Measurements from ENCODE around the gene CHST15. TPM values are rescaled to one million over a fixed set of nuclear protein-coding genes. Genes with fewer than 3 reads are reported as not detected.

Gene CHST15
- total RNA-seq, 1 donor from 2014 or later: 1.5 TPM

DNA sequence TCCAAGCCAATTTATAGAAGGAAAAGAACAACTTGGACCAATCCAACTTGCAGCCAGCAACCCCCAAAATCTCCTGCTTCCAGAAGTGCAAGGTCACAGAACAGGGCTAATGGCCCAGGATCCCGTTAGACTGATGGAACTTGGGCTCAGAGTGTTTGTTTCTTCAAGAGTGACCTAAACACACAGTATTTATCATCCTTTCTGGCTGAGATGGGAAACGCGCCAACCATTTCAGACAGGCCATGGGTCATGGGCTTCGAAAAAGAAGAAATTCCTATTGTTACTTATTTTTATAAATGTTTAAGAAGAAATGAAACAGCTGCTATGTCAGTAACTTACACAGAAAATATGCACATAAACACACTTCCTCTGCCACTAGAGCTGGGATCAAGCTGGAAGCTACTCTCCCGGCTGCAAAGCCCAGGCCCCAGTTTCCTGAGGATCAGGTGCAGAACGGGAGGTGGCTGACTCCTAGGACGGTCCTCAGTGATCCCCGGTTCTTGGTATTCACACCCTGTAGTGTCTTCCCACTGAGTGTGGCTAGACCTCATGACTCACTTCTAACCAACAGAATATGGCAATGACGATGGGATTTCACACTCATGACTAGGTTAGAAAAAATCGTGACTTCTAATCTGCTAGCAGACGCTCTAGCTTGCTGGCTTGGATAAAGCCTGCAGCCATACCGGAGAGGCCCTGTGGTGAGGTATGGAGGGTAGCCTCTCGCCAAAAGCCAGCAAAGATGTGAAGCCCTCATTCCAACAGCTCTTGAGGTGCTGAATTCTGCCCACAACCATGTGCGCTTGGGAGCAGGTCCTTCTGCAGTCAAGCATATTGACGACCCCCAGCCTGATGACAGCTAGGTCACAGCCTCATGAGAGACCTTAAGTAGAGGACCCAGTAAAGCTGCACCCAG, 60.2 kb downstream of the CHST15 start:
- no peaks in the 10 kb centered on the region for H3K9me3 Mint-ChIP-seq
- no peak for DNase-seq (ENCODE audit: low read depth, low spot score)
- H3K4me3 Mint-ChIP-seq: no peak overlapping the region
- peaks cover 3% of the 10 kb centered on the region for H3K27me3 Mint-ChIP-seq (ENCODE audit: low read depth)
- H3K27ac Mint-ChIP-seq (ENCODE audit: unreplicated experiment): peak overlapping the region; percentile 43
- no peaks in the 10 kb centered on the region for H3K36me3 Mint-ChIP-seq (ENCODE audit: low read depth)
- TF ChIP-seq CTCF (conservative IDR thresholded peaks at IDR 0.05): no peak
- H3K4me1 Mint-ChIP-seq: peaks cover 10% of the 10 kb centered on the region

DNA sequence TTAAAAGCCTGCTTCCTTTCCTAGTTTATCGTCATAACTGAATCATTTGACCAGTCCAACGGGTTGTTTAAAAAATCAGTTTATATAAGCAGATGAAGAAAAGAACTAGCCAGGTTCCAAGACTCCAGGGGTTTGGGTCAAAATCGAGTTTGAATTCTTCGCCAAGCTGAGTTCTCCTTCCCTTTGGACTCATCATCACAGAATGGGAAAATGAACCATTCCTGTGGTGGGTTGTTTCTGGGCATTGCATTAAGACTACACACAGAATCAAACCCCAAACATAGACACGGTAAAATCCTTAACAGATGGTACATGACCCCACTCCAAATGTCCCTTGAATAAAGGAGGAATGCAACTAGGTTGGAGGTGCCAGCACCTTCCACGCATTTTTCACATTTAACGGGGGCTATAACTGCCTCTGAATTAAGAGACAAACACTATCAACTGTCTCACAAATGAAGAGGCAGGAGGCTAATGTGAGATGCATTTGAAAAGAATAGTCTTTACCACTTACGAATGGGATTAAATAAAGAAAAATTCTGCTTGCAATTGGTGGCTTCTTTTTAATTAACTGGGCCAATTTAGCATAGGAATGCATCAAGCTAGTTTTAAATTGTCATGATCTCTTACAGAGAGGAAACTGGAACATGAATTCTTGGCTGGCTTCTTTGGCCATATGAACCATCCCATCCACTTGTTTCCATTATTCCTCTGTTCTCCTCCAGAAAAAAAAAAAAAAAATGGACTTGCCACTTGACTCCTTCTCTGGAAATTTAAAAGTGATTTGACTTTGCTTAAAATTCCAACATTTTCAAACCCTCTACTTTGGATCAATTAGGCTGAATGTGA, 61.1 kb downstream of the CHST15 start:
- Mint-ChIP-seq H3K9me3 (no peaks in the 10 kb centered on the region), H3K4me3 (no peak overlapping the region), H3K27me3 (ENCODE audit: low read depth) (peaks cover 8% of the 10 kb centered on the region), H3K27ac (ENCODE audit: unreplicated experiment) (no peak overlapping the region), H3K4me1 (peaks cover 10% of the 10 kb centered on the region), H3K36me3 (ENCODE audit: low read depth) (no peaks in the 10 kb centered on the region)
- DNase-seq (ENCODE audit: low read depth, low spot score): no peak
- no peak for TF ChIP-seq CTCF (conservative IDR thresholded peaks at IDR 0.05)

DNA sequence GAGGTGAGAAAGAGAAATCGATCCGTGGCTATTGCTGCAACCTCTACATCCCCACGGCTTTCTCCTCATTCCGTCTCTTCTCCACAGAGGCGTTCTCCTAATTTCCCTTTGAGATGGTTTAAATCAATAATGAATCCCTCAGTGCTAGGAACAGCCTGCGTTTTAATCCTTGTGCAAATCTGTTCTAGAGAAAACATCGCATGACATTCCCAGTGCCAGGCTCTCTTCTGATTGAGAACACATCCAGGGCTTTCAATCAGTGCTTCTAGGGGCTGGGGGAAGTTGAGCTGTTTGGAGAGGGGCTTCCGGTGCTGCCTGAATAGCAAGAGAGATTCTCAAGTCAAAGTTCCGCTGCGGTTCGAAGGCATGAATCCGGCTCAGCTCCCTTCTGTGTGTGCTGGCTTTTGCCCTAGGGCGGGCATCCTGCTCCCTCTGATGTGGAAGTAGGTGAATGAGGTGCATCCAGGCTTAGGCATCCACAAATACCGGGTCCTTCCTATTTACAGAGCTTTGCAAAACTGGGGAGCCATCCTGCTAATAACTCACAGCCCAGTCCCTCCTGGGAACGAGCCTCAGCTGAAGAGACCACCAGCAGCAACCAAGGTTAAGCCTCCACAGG, 62.8 kb downstream of the CHST15 start:
- peaks cover 3% of the 10 kb centered on the region for H3K4me1 Mint-ChIP-seq
- no peak for DNase-seq (ENCODE audit: low read depth, low spot score)
- H3K9me3 Mint-ChIP-seq: no peaks in the 10 kb centered on the region
- no peak overlapping the region for H3K4me3 Mint-ChIP-seq
- no peak for TF ChIP-seq CTCF (conservative IDR thresholded peaks at IDR 0.05)
- H3K36me3 Mint-ChIP-seq (ENCODE audit: low read depth): no peaks in the 10 kb centered on the region
- no peak overlapping the region for H3K27ac Mint-ChIP-seq (ENCODE audit: unreplicated experiment)
- H3K27me3 Mint-ChIP-seq (ENCODE audit: low read depth): peaks cover 13% of the 10 kb centered on the region

DNA sequence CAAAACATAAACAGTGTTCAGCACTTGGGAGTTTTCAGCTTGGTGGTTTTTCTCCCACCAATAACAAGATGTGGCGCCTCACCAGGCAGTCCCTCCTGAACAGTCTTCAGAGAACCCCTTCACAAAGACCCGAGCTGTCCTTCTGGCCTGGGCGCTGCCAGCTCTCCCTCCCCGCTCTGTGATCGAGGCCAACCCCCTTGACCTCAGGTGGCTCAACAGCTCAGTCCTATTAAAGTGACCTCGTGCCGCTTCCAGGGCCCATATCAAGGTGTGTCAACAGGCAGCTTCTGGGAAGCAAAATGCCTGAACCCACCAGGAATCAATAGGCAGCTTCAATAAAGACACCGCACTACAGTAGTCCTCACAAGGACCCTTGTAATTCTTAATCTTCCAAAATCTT, 63.3 kb downstream of the CHST15 start:
- no peaks in the 10 kb centered on the region for H3K9me3 Mint-ChIP-seq
- H3K4me1 Mint-ChIP-seq: no peaks in the 10 kb centered on the region
- H3K27me3 Mint-ChIP-seq (ENCODE audit: low read depth): peaks cover 13% of the 10 kb centered on the region
- no peak for TF ChIP-seq CTCF (conservative IDR thresholded peaks at IDR 0.05)
- no peak for DNase-seq (ENCODE audit: low read depth, low spot score)
- H3K36me3 Mint-ChIP-seq (ENCODE audit: low read depth): no peaks in the 10 kb centered on the region
- H3K4me3 Mint-ChIP-seq: no peak overlapping the region
- H3K27ac Mint-ChIP-seq (ENCODE audit: unreplicated experiment): no peak overlapping the region

DNA sequence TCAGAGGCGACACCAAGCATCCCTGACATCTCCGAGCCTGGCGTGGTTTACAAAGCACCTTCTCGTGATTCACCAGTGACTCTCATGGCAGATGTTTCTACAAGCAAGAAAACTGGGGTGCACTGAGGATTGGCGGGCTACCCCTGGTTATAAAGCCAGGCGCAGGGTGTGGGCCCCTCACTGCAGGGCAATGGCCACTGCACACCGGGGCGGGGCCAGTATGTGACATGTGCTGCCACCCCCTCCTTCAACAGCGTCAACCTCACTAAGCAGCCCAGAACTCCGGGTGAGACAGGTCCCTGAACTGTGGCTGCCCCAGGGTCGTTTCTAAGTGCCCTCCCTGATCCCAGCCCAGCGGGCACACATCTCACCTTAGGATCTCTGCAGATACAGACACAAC, 63.8 kb downstream of the CHST15 start:
- Mint-ChIP-seq H3K4me1 (no peaks in the 10 kb centered on the region), H3K27ac (ENCODE audit: unreplicated experiment) (no peak overlapping the region), H3K9me3 (no peaks in the 10 kb centered on the region)

More for the DNA sequence above, 63.8 kb downstream of the CHST15 start:
- Mint-ChIP-seq H3K36me3 (ENCODE audit: low read depth) (no peaks in the 10 kb centered on the region), H3K4me3 (no peak overlapping the region), H3K27me3 (ENCODE audit: low read depth) (peaks cover 13% of the 10 kb centered on the region)
- DNase-seq (ENCODE audit: low read depth, low spot score): no peak
- no peak for TF ChIP-seq CTCF (conservative IDR thresholded peaks at IDR 0.05)
